Measurements from ENCODE around the gene STK16. TPM values are rescaled to one million over a fixed set of nuclear protein-coding genes. Genes with fewer than 3 reads are reported as not detected.
A peak's percentile ranks its signal among the peaks of the same experiment; 100 is the strongest.

The STK16 gene
- total RNA-seq, 1 experiment from 2014 or later: 21.6 TPM

- peak overlapping the region; percentile 53 for H3K18ac ChIP-seq (ENCODE audit: insufficient read length, low read depth, low read length)
- Mint-ChIP-seq H3K4me1 (peaks cover 38 to 43% of the 10 kb centered on the region in 2 experiments), H3K27ac (peak overlapping the region in 1 of 3 experiments; percentile 56; a peak in 1 of 7 replicates), H3K36me3 (ENCODE audit: insufficient read depth in 1 of 3, low read depth in 3 of 3) (peaks cover 4 to 22% (median 12%) of the 10 kb centered on the region in 3 experiments; a peak in 6 of 7 replicates), H3K9me3 (no peaks in the 10 kb centered on the region), H3K4me3 (peak overlapping the region; percentile 77 to 89), H3K27me3 (ENCODE audit: low read depth) (peaks cover 2% of the 10 kb centered on the region)
- no peak overlapping the region for H2BK120ac ChIP-seq (ENCODE audit: low read depth, low read length, poor library complexity, severe bottlenecking)
- DNase-seq: peak; percentile 94
- no peak overlapping the region for H2BK20ac ChIP-seq (ENCODE audit: low read depth, low read length, poor library complexity, severe bottlenecking)
- H3K4ac ChIP-seq (ENCODE audit: low read depth, low read length): no peak overlapping the region
- H3K23me2 ChIP-seq (ENCODE audit: insufficient read length, low read depth, low read length, poor library complexity, severe bottlenecking): peaks cover 12% of the 10 kb centered on the region
- H3K79me2 ChIP-seq (ENCODE audit: insufficient read depth, low read length): no peaks in the 10 kb centered on the region
- H3K14ac ChIP-seq (ENCODE audit: insufficient read depth, low read length): no peak overlapping the region; the same call in 1 of the 2 replicates
- WGBS (ENCODE audit: extremely low coverage, insufficient read length, low lambda C conversion rate): no CpG with 5 or more reads among the region's 25 CpGs
- H3K27me3 ChIP-seq (ENCODE audit: insufficient read depth, low read length): no peaks in the 10 kb centered on the region
- no peak overlapping the region for H3T11ph ChIP-seq (ENCODE audit: low read length)
- no peaks in the 10 kb centered on the region for H3K79me1 ChIP-seq (ENCODE audit: insufficient read depth, low read depth, low read length, poor library complexity, severe bottlenecking)
- no peak overlapping the region for H4K91ac ChIP-seq (ENCODE audit: insufficient read length, low read depth, low read length)
- no peak overlapping the region for H3K23ac ChIP-seq (ENCODE audit: insufficient read length, low read depth, low read length)
- H3K9ac ChIP-seq (ENCODE audit: extremely low read depth, insufficient read length, low read length): no peak overlapping the region
- H2BK5ac ChIP-seq (ENCODE audit: insufficient read length, low read length): no peak overlapping the region
- H2AK5ac ChIP-seq (ENCODE audit: insufficient read length, low read length): no peak overlapping the region
- H2BK12ac ChIP-seq (ENCODE audit: insufficient read length, low read depth, low read length): no peak overlapping the region
- H4K20me1 ChIP-seq (ENCODE audit: control insufficient read depth, insufficient read depth, insufficient read length): no peaks in the 10 kb centered on the region
- no peak overlapping the region for H3K56ac ChIP-seq (ENCODE audit: insufficient read length, low read depth, low read length)
- peak overlapping the region; percentile 79 for H3K4me2 ChIP-seq (ENCODE audit: insufficient read depth, insufficient read length, low read length)
- no peak overlapping the region for H3K27ac ChIP-seq (ENCODE audit: insufficient read length, low read depth, low read length)
- H4K5ac ChIP-seq (ENCODE audit: insufficient read length, low read depth, low read length): no peak overlapping the region
- peak overlapping the region; percentile 71 for H2AFZ ChIP-seq (ENCODE audit: low read length)
- H4K8ac ChIP-seq (replicated peaks; ENCODE audit: insufficient read length, low read depth, low read length): no peak overlapping the region
- no peaks in the 10 kb centered on the region for H3K9me3 ChIP-seq (ENCODE audit: control insufficient read depth, low read depth, low read length)
- no peak overlapping the region for H2BK15ac ChIP-seq (ENCODE audit: low read depth, low read length)
- TF ChIP-seq CTCF (conservative IDR thresholded peaks at IDR 0.05): peak; percentile 98
- peaks cover 4% of the 10 kb centered on the region; the same call in 1 of the 2 replicates for H3K4me1 ChIP-seq (ENCODE audit: insufficient read depth, low read length)
Measured at GRCh38 chr2:219277703-219278654, 32.7 kb downstream of the STK16 start.
